Stimulated activated CD4-positive, alpha-beta T cell treated with anti-CD3 and anti-CD28 coated beads, Interleukin-4, amount 100 ng/mL, for 1 hour (primary cell): ENCODE measurements around the gene PRKAG3.

Experiments
- DNase-seq: peaks from one replicate; pipeline ENCODE4 v3.0.0-alpha.2; 2020

Gene PRKAG3

GRCh38 chr2:218812861-218813260, 18.7 kb downstream of the PRKAG3 start:
- no peak for DNase-seq

- no peak for DNase-seq
Observed at GRCh38 chr2:218812096-218812815, 19.3 kb downstream of the PRKAG3 start.

DNA sequence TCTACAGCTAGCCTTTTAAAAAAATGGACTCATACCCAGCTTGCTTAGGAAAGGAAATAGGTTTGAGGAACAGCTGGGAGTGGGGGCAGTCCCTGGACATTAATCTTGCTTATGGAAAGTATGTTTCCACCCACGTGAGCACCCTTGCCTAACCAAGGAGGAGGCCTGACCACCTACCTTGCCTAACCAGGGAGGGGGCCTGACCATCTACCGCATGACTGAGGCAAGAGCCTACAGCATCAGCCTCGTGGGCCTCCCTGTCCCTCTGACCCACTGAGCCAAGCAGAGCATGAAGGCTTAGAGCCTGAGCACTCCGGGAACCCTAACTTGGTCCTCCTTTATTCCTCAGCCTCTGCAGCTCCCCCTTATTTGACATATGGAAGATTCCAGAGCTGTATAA, 20.2 kb downstream of the PRKAG3 start:
- DNase-seq: no peak

GRCh38 chr2:218810256-218810655, 21.3 kb downstream of the PRKAG3 start:
- no peak for DNase-seq

DNA sequence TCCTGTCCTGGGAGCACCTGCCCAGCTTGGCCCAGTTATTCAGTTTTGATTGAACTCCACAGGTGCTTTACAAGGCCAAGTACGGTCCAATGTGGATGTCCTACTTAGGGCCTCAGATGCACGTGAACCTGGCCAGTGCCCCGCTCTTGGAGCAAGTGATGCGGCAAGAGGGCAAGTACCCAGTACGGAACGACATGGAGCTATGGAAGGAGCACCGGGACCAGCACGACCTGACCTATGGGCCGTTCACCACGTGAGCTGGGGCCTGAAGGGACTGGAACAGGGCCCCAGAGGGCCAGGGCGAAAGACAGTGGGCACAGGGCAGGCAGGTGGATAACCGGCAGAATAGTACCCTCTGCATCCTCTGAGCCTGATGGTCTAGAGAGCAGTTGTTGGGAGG, 22.1 kb downstream of the PRKAG3 start:
- DNase-seq: no peak

DNA sequence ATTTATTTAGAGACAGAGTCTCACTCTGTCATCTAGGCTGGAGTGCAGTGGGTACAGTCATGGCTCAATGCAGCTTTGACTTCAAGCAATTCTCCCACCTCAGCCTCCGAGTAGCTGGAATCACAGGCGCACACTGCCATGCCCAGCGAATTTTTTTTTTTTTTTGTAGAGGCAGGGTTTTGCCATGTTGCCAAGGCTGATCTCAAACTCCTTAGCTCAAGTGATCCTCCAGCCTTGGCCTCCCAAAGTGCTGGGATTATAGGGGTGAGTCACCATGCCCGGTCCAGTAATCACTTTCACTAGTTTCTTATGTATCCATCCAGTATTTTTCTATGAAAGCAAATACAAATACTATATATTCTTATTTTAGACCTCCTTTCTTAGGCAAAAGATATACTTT, 24.0 kb downstream of the PRKAG3 start:
- no peak for DNase-seq

GRCh38 chr2:218806346-218806978, 25.1 kb downstream of the PRKAG3 start:
- DNase-seq: no peak

DNA sequence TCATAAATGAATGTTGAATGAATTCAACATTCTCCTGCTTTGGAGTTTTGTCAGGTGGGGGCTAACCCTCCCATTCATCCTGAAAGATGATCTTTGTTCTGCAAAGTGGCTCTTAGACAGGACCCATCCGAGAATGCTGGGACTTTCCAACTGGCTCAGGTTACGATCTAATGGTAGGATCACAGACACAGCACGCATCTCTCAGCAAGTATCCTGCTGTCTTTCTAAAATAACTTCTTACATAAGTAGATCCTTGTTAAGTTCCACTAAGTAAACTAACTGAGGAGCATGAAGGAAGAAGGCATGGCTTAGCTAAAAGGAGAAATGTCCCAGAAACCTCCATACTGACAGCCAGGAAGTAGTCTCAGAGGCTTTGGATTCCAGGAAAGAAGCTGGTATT, 26.0 kb downstream of the PRKAG3 start:
- DNase-seq: no peak

GRCh38 chr2:218804817-218805216, 26.8 kb downstream of the PRKAG3 start:
- DNase-seq: no peak

DNA sequence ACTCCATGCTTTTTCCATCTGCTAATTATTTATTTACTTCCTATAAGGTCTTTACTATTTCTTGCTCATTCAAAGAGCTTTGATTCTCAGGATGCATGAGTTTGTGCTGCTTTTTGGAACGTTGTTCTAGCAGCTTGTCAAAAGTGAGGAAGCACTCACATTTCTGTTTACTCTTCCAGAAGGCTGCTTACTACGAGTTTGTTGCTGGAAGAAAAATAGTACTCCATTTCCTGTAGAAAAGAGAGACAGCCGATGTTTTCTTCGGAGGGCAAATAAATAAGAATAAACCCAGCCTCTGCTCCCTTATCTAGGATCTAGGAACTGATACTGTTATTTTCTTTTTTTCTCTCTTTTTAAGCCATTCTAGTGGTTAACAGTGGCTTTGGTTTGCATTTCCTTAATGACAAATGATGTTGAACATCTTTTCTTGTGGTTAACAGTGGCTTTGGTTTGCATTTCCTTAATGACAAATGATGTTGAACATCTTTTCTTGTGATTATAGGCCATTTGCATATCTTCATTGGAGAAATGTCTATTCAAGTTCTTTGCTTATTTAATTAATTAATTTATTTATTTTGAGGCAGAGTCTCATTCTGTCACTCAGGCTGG, 29.1 kb downstream of the PRKAG3 start:
- DNase-seq: no peak

- DNase-seq: no peak
Observed at GRCh38 chr2:218799990-218800389, 31.6 kb downstream of the PRKAG3 start.

- no peak for DNase-seq
Observed at GRCh38 chr2:218798767-218799504, 32.7 kb downstream of the PRKAG3 start.

GRCh38 chr2:218796691-218797090, 34.9 kb downstream of the PRKAG3 start:
- no peak for DNase-seq

DNA sequence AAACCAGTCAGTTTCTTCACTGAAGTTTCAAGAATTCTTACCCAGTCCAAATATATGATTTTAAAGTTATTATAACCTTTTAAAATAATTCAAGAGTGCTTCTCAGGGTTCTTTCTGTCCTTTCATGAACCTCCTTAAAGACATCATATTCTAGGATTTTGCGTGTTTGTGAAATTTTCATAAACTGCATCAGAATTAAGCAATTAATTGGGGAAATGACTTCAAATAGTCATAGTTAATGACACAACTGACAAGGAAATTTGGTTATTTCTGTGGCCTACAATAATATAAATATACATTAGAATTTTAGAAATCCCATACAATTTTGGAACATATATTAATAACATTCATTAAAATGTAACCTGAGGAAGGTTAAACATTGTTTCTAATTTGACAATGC, 39.2 kb downstream of the PRKAG3 start:
- DNase-seq: no peak

DNA sequence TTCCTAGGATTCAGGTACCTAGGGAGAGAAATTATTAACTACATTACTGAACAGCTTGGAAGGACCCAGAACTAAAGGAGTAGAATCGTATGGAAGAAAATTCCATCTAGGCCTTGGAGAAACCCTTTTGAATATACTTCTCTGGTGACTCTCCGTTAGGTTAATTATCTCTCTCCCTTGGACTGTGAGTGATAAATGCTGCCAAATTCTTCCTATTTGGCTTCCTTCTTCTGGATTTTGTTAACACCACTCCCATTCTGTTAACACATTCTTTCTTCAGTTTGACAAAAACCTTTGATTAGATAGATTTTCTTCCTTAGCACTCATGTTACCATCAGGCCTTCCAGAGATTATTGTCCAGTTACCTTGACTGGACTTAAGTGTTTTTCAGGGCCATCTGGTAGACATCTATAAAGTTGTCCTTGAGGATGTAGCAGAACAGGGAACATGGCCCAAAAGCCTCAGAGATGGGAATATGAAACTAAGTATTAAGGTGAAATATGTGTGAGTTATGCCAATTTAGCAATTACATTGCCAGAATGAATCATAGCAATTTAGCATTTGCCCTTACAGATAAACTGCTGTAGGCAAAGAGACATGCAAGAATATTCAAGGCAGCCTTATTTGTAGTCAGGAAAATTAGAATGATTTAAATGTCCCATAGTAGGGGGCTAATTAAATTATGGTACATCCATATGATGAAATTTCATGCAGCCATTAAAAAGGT, 42.9 kb downstream of the PRKAG3 start:
- no peak for DNase-seq

DNA sequence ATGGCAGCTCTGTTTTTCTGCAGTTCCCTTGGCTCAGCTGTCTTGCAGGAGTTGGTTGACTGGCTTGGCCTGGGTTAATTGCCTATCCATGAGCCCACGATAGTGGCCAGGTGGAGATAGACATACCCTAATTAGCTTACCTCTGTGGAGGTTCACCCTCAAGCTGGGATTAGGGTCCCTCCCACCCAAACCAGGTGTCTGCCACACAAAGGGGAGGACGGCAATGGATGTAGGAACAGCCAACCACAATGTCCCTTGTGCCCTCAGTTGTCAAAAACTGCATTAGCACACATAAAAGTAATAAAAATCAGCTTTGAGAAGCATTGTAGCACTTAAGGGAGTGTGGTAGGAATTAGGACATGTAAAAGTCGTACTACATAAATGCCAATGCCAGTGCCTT, 45.5 kb downstream of the PRKAG3 start:
- DNase-seq: no peak

DNA sequence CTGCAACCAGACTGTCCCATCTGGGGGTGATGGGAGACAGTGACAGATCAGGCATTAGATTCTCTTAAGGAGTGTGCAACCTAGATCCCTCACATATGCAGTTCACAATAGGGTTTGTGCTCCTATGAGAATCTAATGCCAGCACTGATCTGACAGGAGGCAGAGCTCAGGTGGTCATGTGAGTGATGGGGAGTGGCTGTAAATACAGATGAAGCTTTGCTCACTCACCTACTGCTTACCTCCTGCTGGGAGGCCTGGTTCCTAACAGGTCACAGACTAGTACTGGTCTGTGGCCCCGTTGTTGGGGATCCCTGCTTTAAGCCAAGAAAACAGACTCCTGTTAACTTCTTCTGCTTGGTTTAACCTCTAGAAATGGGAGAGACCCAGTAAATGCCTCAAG, 46.5 kb downstream of the PRKAG3 start:
- no peak for DNase-seq

GRCh38 chr2:218783688-218784087, 47.9 kb downstream of the PRKAG3 start:
- DNase-seq: no peak

DNA sequence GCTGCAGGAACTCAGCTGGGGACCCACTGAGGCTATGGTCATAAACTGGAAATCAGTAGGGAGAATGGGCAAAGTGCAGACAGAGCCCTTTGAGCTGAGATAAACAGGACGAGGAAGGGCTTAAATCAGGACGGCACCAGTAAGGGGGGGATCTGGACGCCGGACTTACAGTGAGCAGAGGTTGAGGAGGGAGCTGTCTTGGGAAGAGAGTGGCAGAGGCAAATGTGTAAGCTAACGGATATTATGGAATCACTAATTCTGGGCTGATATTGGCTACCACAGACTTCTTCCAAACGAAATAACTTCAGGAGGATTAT, 49.1 kb downstream of the PRKAG3 start:
- DNase-seq: no peak

DNA sequence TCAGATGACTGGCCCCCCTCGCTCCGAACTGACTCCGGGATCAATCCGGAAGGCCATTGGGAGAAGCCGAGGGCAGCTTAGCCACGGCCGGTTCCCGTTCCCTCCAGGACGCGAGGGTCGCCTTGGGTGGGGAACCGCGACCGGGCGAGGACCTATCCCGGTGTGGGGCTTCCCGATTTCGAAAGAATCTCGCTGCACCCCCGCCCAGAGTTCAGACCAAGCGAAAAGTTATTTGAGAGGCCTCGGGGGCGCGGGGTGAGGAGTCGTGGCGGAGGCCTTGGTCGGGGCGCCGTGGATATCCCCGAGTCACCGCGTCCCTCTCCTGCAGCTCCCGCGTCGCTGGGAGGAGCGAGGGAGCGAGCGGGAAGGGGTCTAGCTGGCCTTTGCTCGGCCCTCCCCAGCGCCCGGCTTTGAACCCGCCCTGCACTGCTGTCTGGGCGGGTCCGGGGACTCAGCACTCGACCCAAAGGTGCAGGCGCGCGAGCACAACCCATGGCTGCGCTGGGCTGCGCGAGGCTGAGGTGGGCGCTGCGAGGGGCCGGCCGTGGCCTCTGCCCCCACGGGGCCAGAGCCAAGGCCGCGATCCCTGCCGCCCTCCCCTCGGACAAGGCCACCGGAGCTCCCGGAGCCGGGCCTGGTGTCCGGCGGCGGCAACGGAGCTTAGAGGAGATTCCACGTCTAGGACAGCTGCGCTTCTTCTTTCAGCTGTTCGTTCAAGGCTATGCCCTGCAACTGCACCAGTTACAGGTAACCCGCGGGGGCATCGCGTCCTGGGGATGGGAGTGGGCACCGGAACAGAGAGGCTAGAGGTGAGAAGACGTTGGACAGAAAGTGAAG, 49.7 kb downstream of the PRKAG3 start, which contains the start of gene CYP27A1:
TSS of gene CYP27A1 (plus strand) at position 457 of the 837 bp plus-strand sequence. CDS start at position 493, 36 bp downstream.
- no peak for DNase-seq

DNA sequence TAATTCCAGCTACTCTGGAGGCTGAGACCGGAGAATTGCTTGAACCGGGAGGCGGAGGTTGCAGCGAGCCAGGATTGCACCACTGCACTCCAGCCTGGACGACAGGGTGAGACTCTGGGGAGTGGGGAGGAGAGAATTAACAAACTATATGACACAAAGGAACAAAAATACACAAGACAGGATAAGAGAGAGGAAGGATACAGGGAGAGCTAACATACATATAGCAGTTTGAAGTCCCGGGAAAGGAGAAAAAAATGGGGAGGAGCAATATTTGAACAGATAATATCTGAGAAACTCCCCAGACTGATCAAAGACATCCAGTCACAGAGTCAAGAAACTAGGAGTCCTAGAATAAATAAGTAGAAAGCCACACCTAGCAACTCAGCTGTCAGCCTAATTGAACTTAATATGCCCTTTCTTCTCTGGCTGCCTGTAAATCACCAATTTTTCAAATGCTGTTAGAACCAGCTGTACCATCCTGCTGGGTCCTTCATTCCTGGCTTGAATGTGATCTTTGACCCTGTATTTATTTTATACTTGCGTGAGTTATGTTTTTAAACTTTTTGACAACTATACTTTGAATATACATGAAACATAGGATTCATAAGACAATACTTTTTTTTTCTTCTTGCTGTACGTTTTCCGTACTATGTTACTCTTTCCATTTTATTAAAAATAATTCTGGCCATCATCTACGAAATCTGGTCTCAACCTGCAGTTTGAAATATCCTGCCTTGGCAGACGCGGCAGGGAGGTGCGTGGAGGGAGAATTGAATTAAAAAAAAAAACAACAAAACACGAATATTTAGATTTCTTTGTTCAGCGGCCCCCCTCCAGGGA, 50.5 kb downstream of the PRKAG3 start:
- DNase-seq: no peak
